IMR-90 (cell line): ENCODE data around the gene TMEM63A. TPM values are rescaled to one million over a fixed set of nuclear protein-coding genes. Genes with fewer than 3 reads are reported as not detected.

Experiments used
- ATAC-seq: fragments of 200-7000 bp; cut with Tn5 transposase; 2 replicates; pipeline ENCODE4 v1.9.1; 2020; ENCODE audit warnings: low read depth, mild to moderate bottlenecking, moderate library complexity
- BruUV-seq: library from RNA; stranded (reverse); fragments of 400-500 nt; replicated peaks from 2 replicates; lab custom pipeline; 2021; lab: Mats Ljungman, UMichigan
- CTCF ChIA-PET: fragments of 300-600 bp; formaldehyde crosslinking; extraction: SDS; loops from one replicate; lab custom pipeline; 2021; ENCODE audit warnings: antibody characterized with exemption; lab: Yijun Ruan, JAX
- POLR2A ChIA-PET: fragments of 300-600 bp; sonication (Branson Sonifier 250); formaldehyde crosslinking; loops from one replicate; lab custom pipeline; 2022; ENCODE audit warnings: antibody characterized with exemption; ENCODE audit not compliant: unreplicated experiment; lab: Charles Lee
- DNase-seq: peaks from one replicate; pipeline ENCODE4 v3.0.0; 2013
- H2AFZ ChIP-seq: replicated peaks from 2 replicates; pipeline ENCODE3; 2013; ENCODE audit warnings: low read length, mild to moderate bottlenecking; ENCODE audit not compliant: poor library complexity
- H2AK5ac ChIP-seq: 2 replicates; pipeline ENCODE4 v1.6.1; 2013; ENCODE audit warnings: low read depth, low read length, inconsistent platforms
- H2AK9ac ChIP-seq: replicated peaks from 2 replicates; pipeline ENCODE3; 2013; ENCODE audit warnings: mild to moderate bottlenecking, low read depth, low read length, moderate library complexity; ENCODE audit not compliant: poor library complexity
- H2BK120ac ChIP-seq: 2 replicates; pipeline ENCODE4 v1.6.1; 2013; ENCODE audit warnings: low read depth, low read length, inconsistent platforms
- H2BK15ac ChIP-seq: 3 replicates; pipeline ENCODE4 v1.6.1; 2013; ENCODE audit warnings: low read depth, low read length, inconsistent platforms
- H2BK20ac ChIP-seq: 2 replicates; pipeline ENCODE4 v1.6.1; 2013; ENCODE audit warnings: low read depth, mild to moderate bottlenecking, inconsistent platforms, low read length, moderate library complexity
- H2BK5ac ChIP-seq: 2 replicates; pipeline ENCODE4 v1.6.1; 2013; ENCODE audit warnings: mild to moderate bottlenecking, low read depth, low read length, inconsistent platforms; ENCODE audit not compliant: poor library complexity, severe bottlenecking
- H3K14ac ChIP-seq: replicated peaks from 2 replicates; pipeline ENCODE4 v1.6.1; 2013; ENCODE audit warnings: low read depth, low read length, inconsistent platforms
- H3K18ac ChIP-seq: 2 replicates; pipeline ENCODE4 v1.6.1; 2013; ENCODE audit warnings: low read depth, low read length, control low read depth
- H3K23ac ChIP-seq: 2 replicates; pipeline ENCODE4 v1.6.1; 2013; ENCODE audit warnings: low read depth, low read length, inconsistent platforms
- H3K27ac ChIP-seq: 2 replicates; pipeline ENCODE4 v1.5.1; 2013; ENCODE audit warnings: mild to moderate bottlenecking, control low read depth, low read length; ENCODE audit not compliant: insufficient read depth
- H3K27me3 ChIP-seq: 2 replicates; pipeline ENCODE4 v1.6.1; 2013; ENCODE audit warnings: low read length; ENCODE audit not compliant: control insufficient read depth, insufficient read depth
- H3K36me3 ChIP-seq: 2 replicates; pipeline ENCODE4 v1.6.1; 2013; ENCODE audit warnings: low read length, mixed read lengths; ENCODE audit not compliant: control insufficient read depth, insufficient read depth
- H3K4ac ChIP-seq: 2 replicates; pipeline ENCODE4 v1.6.1; 2013; ENCODE audit warnings: low read depth, low read length, inconsistent platforms
- H3K4me1 ChIP-seq: 2 replicates; pipeline ENCODE4 v1.6.1; 2013; ENCODE audit warnings: low read length, mixed read lengths; ENCODE audit not compliant: control insufficient read depth, insufficient read depth
- H3K4me2 ChIP-seq: 2 replicates; pipeline ENCODE4 v1.6.1; 2013; ENCODE audit warnings: low read depth, mild to moderate bottlenecking, control low read depth, low read length, moderate library complexity
- H3K4me3 ChIP-seq: 2 replicates; pipeline ENCODE4 v1.5.1; 2013; ENCODE audit warnings: low read depth, mild to moderate bottlenecking, control low read depth, low read length, moderate library complexity; ENCODE audit not compliant: insufficient read depth
- H3K56ac ChIP-seq: 2 replicates; pipeline ENCODE4 v1.6.1; 2013; ENCODE audit warnings: low read length, inconsistent platforms; ENCODE audit not compliant: insufficient read depth; ENCODE audit errors: extremely low read depth
- H3K79me1 ChIP-seq, 2 experiments: 2 replicates each; pipeline ENCODE4 v1.6.1; 2013; ENCODE audit warnings: low read length in 2 of 2, inconsistent platforms in 1 of 2, low read depth in 1 of 2
- H3K9ac ChIP-seq: 2 replicates; pipeline ENCODE4 v1.6.1; 2013; ENCODE audit warnings: low read depth, low read length, control low read depth
- H3K9me1 ChIP-seq: 2 replicates; pipeline ENCODE4 v1.6.1; 2013; ENCODE audit warnings: low read length, inconsistent platforms; ENCODE audit not compliant: insufficient read depth
- H3K9me3 ChIP-seq: 2 replicates; pipeline ENCODE4 v1.6.1; 2013; ENCODE audit warnings: low read length; ENCODE audit not compliant: control insufficient read depth, insufficient read depth
- H4K20me1 ChIP-seq: 2 replicates; pipeline ENCODE4 v1.6.1; 2013; ENCODE audit warnings: low read length, inconsistent platforms; ENCODE audit not compliant: insufficient read depth
- H4K5ac ChIP-seq: 2 replicates; pipeline ENCODE4 v1.6.1; 2013; ENCODE audit warnings: mild to moderate bottlenecking, low read depth, low read length, control low read depth
- H4K8ac ChIP-seq, 2 experiments: 2 replicates each; pipeline ENCODE4 v1.6.1; 2013; ENCODE audit warnings: low read depth in 2 of 2, low read length in 2 of 2, control low read depth in 1 of 2, inconsistent platforms in 1 of 2
- H4K91ac ChIP-seq: 2 replicates; pipeline ENCODE4 v1.6.1; 2013; ENCODE audit warnings: low read depth, low read length, inconsistent platforms; ENCODE audit not compliant: insufficient read depth
- RFX5 ChIP-seq: IDR thresholded peaks from 2 replicates; pipeline ENCODE4 v1.8.0; 2012; ENCODE audit warnings: low read depth, mild to moderate bottlenecking, low read length, moderate library complexity
- USF2 ChIP-seq: fragments of 150-350 bp; IDR thresholded peaks from 2 replicates; pipeline ENCODE4 v1.6.1; 2017; ENCODE audit warnings: mild to moderate bottlenecking, antibody characterized with exemption, low read length, low read depth
- WGBS, 2 experiments: methylation state at CpG; one replicate each; pipeline versions ENCODE4 v1.1.5 to v1.1.7; 2013; ENCODE audit warnings: missing lambda C conversion rate in 2 of 2; ENCODE audit not compliant: insufficient read length in 1 of 2; ENCODE audit errors: extremely low coverage in 2 of 2; 5-methylcytosine and 5-hydroxymethylcytosine counted together
- dilution Hi-C: fragments of 300-500 bp; cut with HindIII; formaldehyde crosslinking; loops from one replicate; pipeline ENCODE4 v1.14.3; 2018; ENCODE audit warnings: low sequenced_read_pairs; ENCODE audit not compliant: unreplicated experiment
- in situ Hi-C: fragments of 300-500 bp; cut with MboI; formaldehyde crosslinking; loops from 3 replicates; pipeline ENCODE4 v1.14.3; 2019; ENCODE audit warnings: low sequenced_read_pairs, inconsistent platforms, mixed read lengths
- intact Hi-C: fragments of 100-400 bp; cut with micrococcal nuclease; formaldehyde crosslinking; loops from 2 replicates; pipeline ENCODE4 v1.10.0; 2022
- polyA plus RNA-seq, 3 experiments: library from polyadenylated mRNA; depleted of rRNA; stranded (reverse); fragments of >200 nt; gene quantifications; 2 replicates each; pipeline ENCODE4 v1.2.3, GENCODE V29; 2012; ENCODE audit warnings: low replicate concordance in 1 of 3
- total RNA-seq: library from RNA; depleted of rRNA; stranded (reverse); fragments of >200 nt; gene quantifications from 2 replicates; pipeline ENCODE4 v1.2.3, GENCODE V29; 2012

The TMEM63A gene
- total and polyA plus RNA-seq, 2 of the 4 experiments (the other 2 are of a cell fraction): 4.7 to 23.3 TPM

- dilution Hi-C loops: no loop called here
Measured at GRCh38 chr1:225844236-225845061, 37.7 kb downstream of the TMEM63A start.

More at GRCh38 chr1:225844236-225845061, 37.7 kb downstream of the TMEM63A start:
- TF ChIP-seq RFX5 (no peak), USF2 (no peak)
- H3K4me2 ChIP-seq: no peak overlapping the region
- no peak overlapping the region for H2BK20ac ChIP-seq
- no peaks in the 10 kb centered on the region for H4K20me1 ChIP-seq
- no peak overlapping the region for H3K9ac ChIP-seq
- 97% methylated on average over 5 of the region's 18 CpGs; no CpG with 5 or more reads in 1 of the 2 experiments for WGBS, 2 experiments
- H2AK9ac ChIP-seq: no peak overlapping the region
- no peak overlapping the region for H4K5ac ChIP-seq
- H3K79me1 ChIP-seq: no peaks in the 10 kb centered on the region
- H3K56ac ChIP-seq: no peak overlapping the region
- no peak overlapping the region for H3K23ac ChIP-seq
- H3K36me3 ChIP-seq: peaks cover 39% of the 10 kb centered on the region
- H3K14ac ChIP-seq: no peak overlapping the region
- H2AK5ac ChIP-seq: no peak overlapping the region
- no peak overlapping the region for H4K8ac ChIP-seq
- ChIA-PET CTCF (interaction anchor here (1.1 kb wide), 1 partner anchor 28 kb away, joined by 3 read pairs; no protein-coding TSS in a partner anchor), POLR2A (interaction anchor here (0.7 kb wide), 1 partner anchor 337 kb away, joined by 3 read pairs; no protein-coding TSS in a partner anchor)
- DNase-seq (no peak), ATAC-seq (no peak)
- H3K4me1 ChIP-seq: peaks cover 3% of the 10 kb centered on the region; the same call in 1 of the 2 replicates
- peak overlapping the region; percentile 28 for H2AFZ ChIP-seq
- no peak overlapping the region for H2BK15ac ChIP-seq
- H3K18ac ChIP-seq: no peak overlapping the region
- H2BK5ac ChIP-seq: no peak overlapping the region
- H4K91ac ChIP-seq: no peak overlapping the region
- no peak overlapping the region for H3K4ac ChIP-seq
- H2BK120ac ChIP-seq: no peak overlapping the region
- BruUV-seq: no TSS peak
- H3K27ac ChIP-seq: no peak overlapping the region
- no peak overlapping the region for H3K4me3 ChIP-seq
- H3K9me3 ChIP-seq: no peaks in the 10 kb centered on the region
- no peaks in the 10 kb centered on the region for H3K27me3 ChIP-seq
- in situ Hi-C loops: loop anchor here (10.0 kb wide), 1 partner anchor 370 kb away; no protein-coding TSS in a partner anchor
- intact Hi-C loops: loop anchor here (5.0 to 10.0 kb wide), 2 partner anchors 67 to 130 kb away; partner anchors contain the start of gene SRP9
- peaks cover 2% of the 10 kb centered on the region; the same call in 1 of the 2 replicates for H3K9me1 ChIP-seq
